22Rv1 (cell line): ENCODE measurements around the gene GPHN.

Experiments used
- CTCF ChIP-seq: fragments of 450-650 bp; IDR thresholded peaks from 2 replicates; pipeline ENCODE4 v1.5.1; 2017; ENCODE audit warnings: mild to moderate bottlenecking
- ZFX ChIP-seq: fragments of 450-650 bp; IDR thresholded peaks from 2 replicates; pipeline ENCODE4 v1.6.1; 2017; ENCODE audit warnings: antibody characterized with exemption, borderline replicate concordance

- TF ChIP-seq CTCF (no peak), ZFX (no peak)
Observed at GRCh38 chr14:66918527-66918926, 410.6 kb downstream of the GPHN start.
